Stimulated activated naive B cell treated with anti-CD40 and anti-IgM and Interleukin-4, amounts not matched to agents 10 μg/mL and 1 μg/mL and 100 μg/mL, for 72 hours (primary cell): ENCODE measurements around the gene NUCB2.

Experiments used
- ATAC-seq, 2 donors: fragments of 150-1000 bp; cut with Tn5 transposase; replicated peaks; 2 replicates each; pipeline ENCODE4 v1.10.0; 2021; ENCODE audit warnings: moderate library complexity in 1 of 2
- DNase-seq: peaks from one replicate; pipeline ENCODE4 v3.0.0; 2021
- H3K27ac Mint-ChIP-seq: one replicate; pipeline ENCODE4 v1.8.0; 2022; ENCODE audit warnings: mild to moderate bottlenecking, mixed read lengths
- H3K27me3 Mint-ChIP-seq, 2 donors: one replicate each; pipeline ENCODE4 v1.8.0; 2022; ENCODE audit warnings: mixed read lengths in 2 of 2
- H3K36me3 Mint-ChIP-seq, 2 donors: one replicate each; pipeline ENCODE4 v1.8.0; 2022; ENCODE audit warnings: mixed read lengths in 2 of 2, mild to moderate bottlenecking in 1 of 2
- H3K4me1 Mint-ChIP-seq, 2 donors: one replicate each; pipeline ENCODE4 v1.8.0; 2022; ENCODE audit warnings: mixed read lengths in 2 of 2, mild to moderate bottlenecking in 1 of 2
- H3K4me3 Mint-ChIP-seq, 2 donors: one replicate each; pipeline ENCODE4 v1.8.0; 2022; ENCODE audit warnings: mild to moderate bottlenecking in 2 of 2, mixed read lengths in 2 of 2, moderate library complexity in 1 of 2
- H3K9me3 Mint-ChIP-seq, 2 donors: one replicate each; pipeline ENCODE4 v1.8.0; 2022; ENCODE audit warnings: mixed read lengths in 2 of 2, mild to moderate bottlenecking in 1 of 2

NUCB2 gene

GRCh38 chr11:17333799-17334586, 57.5 kb downstream of the NUCB2 start:
- H3K27ac Mint-ChIP-seq: no peak overlapping the region
- no peak for ATAC-seq
- no peak for DNase-seq
- H3K4me3 Mint-ChIP-seq: no peak overlapping the region
- H3K4me1 Mint-ChIP-seq: no peaks in the 10 kb centered on the region
- H3K27me3 Mint-ChIP-seq: no peaks in the 10 kb centered on the region
- H3K9me3 Mint-ChIP-seq: no peaks in the 10 kb centered on the region
- no peaks in the 10 kb centered on the region for H3K36me3 Mint-ChIP-seq

DNA sequence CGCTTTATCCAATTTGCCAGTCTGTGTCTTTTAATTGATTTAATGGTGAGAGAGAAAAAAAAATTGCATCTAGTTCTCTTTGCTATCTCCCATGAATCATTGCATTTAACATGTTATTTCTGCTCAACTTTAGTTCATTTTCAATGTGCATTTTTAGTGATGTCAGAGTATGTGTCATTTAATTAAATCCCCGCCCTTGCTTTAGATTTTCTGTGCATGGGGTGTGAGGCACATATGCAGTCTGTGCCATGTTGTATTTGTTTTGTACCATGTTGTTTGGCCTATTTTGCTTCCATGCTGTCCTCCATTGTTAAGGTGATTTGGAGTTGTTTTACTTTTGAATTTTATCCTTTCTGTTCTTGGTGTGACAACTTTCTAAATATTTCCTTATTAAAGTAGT, 66.7 kb downstream of the NUCB2 start:
- no peak for DNase-seq
- Mint-ChIP-seq H3K27me3 (no peaks in the 10 kb centered on the region), H3K4me1 (peaks cover 0 to 9% of the 10 kb centered on the region in 2 donors), H3K4me3 (no peak overlapping the region), H3K27ac (no peak overlapping the region), H3K9me3 (no peaks in the 10 kb centered on the region), H3K36me3 (no peaks in the 10 kb centered on the region)
- no peak for ATAC-seq

- Mint-ChIP-seq H3K27me3 (no peaks in the 10 kb centered on the region), H3K36me3 (no peaks in the 10 kb centered on the region), H3K27ac (no peak overlapping the region), H3K9me3 (no peaks in the 10 kb centered on the region), H3K4me3 (no peak overlapping the region), H3K4me1 (peaks cover 0 to 9% of the 10 kb centered on the region in 2 donors)
- ATAC-seq (peak; percentile 52 to 86), DNase-seq (no peak)
Observed at GRCh38 chr11:17343907-17344306, 67.4 kb downstream of the NUCB2 start.

DNA sequence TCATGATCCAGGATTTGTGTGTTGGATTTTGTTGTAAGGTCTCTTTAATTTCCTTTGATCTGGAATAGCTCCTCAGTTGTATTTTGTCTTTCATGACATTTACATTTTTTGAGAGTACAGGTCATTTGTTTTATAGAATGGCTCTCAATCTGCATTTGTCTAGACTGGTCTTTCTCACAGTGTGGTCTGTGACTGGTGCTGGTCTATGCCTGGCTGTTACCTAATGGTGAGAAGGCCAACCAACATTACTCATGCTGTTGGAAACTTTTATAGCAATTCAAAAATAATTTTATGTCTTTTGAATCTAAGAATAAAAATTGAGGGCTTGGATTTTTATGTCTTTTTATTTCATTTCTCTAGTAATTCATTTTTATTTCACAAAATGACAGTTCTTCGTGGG, 71.1 kb downstream of the NUCB2 start:
- peaks cover 5 to 23% of the 10 kb centered on the region in 2 donors for H3K4me1 Mint-ChIP-seq
- no peaks in the 10 kb centered on the region for H3K36me3 Mint-ChIP-seq
- peaks cover 7 to 9% of the 10 kb centered on the region in 2 donors for H3K27me3 Mint-ChIP-seq
- no peak overlapping the region for H3K27ac Mint-ChIP-seq
- no peaks in the 10 kb centered on the region for H3K9me3 Mint-ChIP-seq
- DNase-seq (no peak), ATAC-seq (no peak)
- H3K4me3 Mint-ChIP-seq: no peak overlapping the region

DNA sequence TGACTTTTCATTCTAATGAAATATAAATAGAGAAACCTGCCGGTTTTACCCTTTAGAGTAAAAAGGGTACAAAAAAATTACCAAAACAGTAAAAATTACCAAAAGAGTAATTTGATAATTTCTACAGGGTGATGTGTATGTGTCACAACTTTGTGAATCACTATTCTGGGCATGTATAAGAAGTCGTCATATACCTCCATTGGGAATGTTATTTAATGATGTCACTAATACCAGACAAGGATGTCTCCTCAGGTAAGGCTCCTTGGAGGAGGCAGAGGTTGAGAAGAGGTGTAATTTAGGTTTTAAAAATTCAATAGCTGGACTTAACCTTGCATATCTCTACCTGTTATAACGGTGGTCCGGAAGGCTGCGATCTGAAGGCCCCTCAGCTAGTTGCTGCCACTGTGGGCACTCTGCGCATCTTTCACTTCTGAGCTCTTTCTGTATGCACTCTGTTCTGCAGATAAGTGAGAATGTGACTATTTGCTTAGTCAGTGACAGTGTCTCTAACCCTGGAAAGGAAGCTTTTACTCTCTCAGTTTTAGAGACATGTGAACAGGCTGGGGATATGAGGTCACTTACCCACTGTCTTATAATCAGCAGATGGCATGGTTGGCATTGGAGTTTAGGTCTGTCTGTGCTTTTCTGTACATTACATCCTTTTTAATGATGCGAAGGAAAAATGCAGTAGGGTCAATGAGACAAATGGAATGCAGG, 74.1 kb downstream of the NUCB2 start:
- H3K36me3 Mint-ChIP-seq: no peaks in the 10 kb centered on the region
- no peaks in the 10 kb centered on the region for H3K9me3 Mint-ChIP-seq
- no peak for ATAC-seq

GRCh38 chr11:17351172-17351509, 74.6 kb downstream of the NUCB2 start:
- peaks cover 7 to 9% of the 10 kb centered on the region in 2 donors for H3K27me3 Mint-ChIP-seq
- H3K4me3 Mint-ChIP-seq: peak overlapping the region; percentile 84 to 88
- peaks cover 9 to 39% of the 10 kb centered on the region in 2 donors for H3K4me1 Mint-ChIP-seq
- H3K9me3 Mint-ChIP-seq: no peaks in the 10 kb centered on the region
- DNase-seq (no peak), ATAC-seq (no peak)
- peak overlapping the region; percentile 87 for H3K27ac Mint-ChIP-seq
- no peaks in the 10 kb centered on the region for H3K36me3 Mint-ChIP-seq

More for the DNA sequence above, 74.1 kb downstream of the NUCB2 start:
- H3K27ac Mint-ChIP-seq: no peak overlapping the region
- peaks cover 7 to 9% of the 10 kb centered on the region in 2 donors for H3K27me3 Mint-ChIP-seq
- peaks cover 9 to 39% of the 10 kb centered on the region in 2 donors for H3K4me1 Mint-ChIP-seq
- H3K4me3 Mint-ChIP-seq: peak overlapping the region; percentile 84 to 88
- DNase-seq: no peak

- Mint-ChIP-seq H3K9me3 (no peaks in the 10 kb centered on the region), H3K27ac (peak within 1 kb of the TSS; percentile 87), H3K36me3 (peaks cover 4 to 5% of the 10 kb centered on the region in 2 donors), H3K4me3 (peak within 1 kb of the TSS; percentile 84 to 88), H3K4me1 (peaks cover 9 to 39% of the 10 kb centered on the region in 2 donors), H3K27me3 (peaks cover 7 to 9% of the 10 kb centered on the region in 2 donors)
- peak; percentile 54 for ATAC-seq
- peak; percentile 38 for DNase-seq
Observed at GRCh38 chr11:17351510-17352176, 75.1 kb downstream of the NUCB2 start, which contains the start of gene NCR3LG1. Gene NCR3LG1, plus strand, starts transcription at chr11:17351800. Its CDS starts 170 bp downstream, at chr11:17351970.

DNA sequence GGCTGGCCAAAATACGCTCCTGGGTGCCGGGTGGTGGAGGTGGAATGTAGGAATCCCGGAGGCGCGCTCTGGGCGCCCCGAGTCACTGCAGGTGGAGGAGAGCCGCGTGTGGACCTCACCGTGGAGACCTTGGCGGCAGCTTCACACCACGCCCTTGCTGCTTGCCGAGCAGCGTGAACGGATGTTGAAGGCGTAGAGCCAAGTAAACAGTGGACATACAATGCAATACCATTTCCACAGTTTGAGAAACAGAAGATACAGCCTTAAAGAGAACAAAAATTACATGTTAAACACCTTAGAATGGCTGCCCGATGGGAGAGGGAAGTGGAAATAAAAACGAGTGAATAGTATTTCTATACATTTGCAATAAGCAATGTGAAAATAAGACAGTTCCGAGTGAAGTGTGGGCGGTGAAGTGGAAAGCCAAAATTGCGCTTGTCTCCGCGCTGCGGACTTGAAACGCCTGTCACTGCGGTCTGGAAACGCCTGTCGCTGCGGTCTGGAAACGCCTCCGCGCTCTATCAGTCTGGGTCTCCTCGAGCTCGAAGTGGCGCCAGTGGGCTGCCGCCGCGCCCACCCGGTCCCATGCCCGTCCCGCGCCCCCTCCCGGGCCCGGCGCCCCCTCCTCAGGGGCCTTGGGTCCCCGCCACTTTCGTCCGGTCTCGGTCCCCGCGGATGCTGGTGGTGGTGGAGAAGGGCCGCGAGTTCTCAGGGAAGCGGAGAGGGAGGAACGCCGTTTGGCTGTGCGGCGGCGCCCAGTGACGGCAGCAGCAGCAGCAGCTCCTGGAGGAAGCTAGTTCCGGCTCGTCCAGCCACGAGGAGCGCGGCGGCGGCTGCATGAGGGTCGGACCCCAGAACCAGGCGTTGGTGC, 76.6 kb downstream of the NUCB2 start:
- Mint-ChIP-seq H3K9me3 (no peaks in the 10 kb centered on the region), H3K27ac (peak overlapping the region; percentile 75), H3K27me3 (peaks cover 7 to 9% of the 10 kb centered on the region in 2 donors), H3K36me3 (peaks cover 5 to 6% of the 10 kb centered on the region in 2 donors), H3K4me1 (peaks cover 9 to 39% of the 10 kb centered on the region in 2 donors), H3K4me3 (peak overlapping the region; percentile 84 to 88)
- ATAC-seq: peak; percentile 66 to 68
- peak; percentile 40 for DNase-seq

DNA sequence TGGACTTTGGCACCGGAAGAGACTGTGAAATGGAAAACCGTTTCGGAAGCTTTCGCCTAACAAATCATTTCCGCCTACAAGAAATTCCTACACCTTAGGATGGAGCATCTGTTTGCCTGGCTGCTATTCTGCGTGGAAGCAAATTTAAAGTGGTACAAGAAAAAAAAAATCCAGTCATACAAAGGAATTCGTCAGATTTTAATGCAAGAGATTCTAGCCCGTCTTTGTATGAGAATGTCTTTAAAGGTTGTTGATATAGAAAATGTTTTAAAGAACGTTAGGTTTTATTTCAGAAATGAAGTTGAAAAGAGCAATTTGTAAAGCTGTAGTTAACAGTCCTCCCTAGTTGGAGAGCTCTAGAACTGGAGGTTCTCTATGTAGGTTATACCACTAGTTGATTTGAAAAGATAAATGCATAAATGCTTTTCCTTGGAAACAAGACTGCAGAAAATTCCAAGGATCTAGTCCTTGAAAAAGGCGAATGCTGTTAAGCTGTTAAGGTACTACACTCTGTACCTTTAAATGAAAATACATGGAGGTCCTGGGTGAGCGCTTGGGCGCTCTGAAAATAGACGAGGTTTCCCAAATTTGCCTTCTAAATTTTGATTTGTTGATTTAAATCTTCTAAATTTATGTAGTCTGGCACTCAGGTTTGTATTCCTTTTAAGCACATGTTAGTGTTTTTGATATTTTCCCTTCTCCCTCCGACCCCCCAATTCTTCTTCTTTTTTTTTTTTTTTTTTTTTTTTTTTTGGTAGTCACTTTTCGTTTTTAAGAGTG, 77.5 kb downstream of the NUCB2 start:
- Mint-ChIP-seq H3K4me1 (peaks cover 9 to 39% of the 10 kb centered on the region in 2 donors), H3K27me3 (peaks cover 7 to 9% of the 10 kb centered on the region in 2 donors), H3K9me3 (no peaks in the 10 kb centered on the region), H3K27ac (peak overlapping the region; percentile 75), H3K4me3 (peak overlapping the region; percentile 84 to 88), H3K36me3 (peaks cover 5 to 7% of the 10 kb centered on the region in 2 donors)
- DNase-seq: no peak
- ATAC-seq: no peak

- Mint-ChIP-seq H3K4me1 (peaks cover 9 to 39% of the 10 kb centered on the region in 2 donors), H3K36me3 (peaks cover 5 to 8% of the 10 kb centered on the region in 2 donors), H3K27me3 (peaks cover 7 to 9% of the 10 kb centered on the region in 2 donors), H3K9me3 (no peaks in the 10 kb centered on the region), H3K4me3 (peak overlapping the region in 1 of 2 donors; percentile 84), H3K27ac (no peak overlapping the region)
- ATAC-seq (peak; percentile 55 to 57), DNase-seq (peak; percentile 66)
Observed at GRCh38 chr11:17354601-17354991, 78.1 kb downstream of the NUCB2 start.

GRCh38 chr11:17366495-17366894, 90.0 kb downstream of the NUCB2 start:
- ATAC-seq: no peak
- Mint-ChIP-seq H3K27me3 (no peaks in the 10 kb centered on the region), H3K36me3 (peaks cover 52 to 57% of the 10 kb centered on the region in 2 donors), H3K9me3 (peaks cover 18 to 27% of the 10 kb centered on the region in 2 donors), H3K4me3 (no peak overlapping the region), H3K27ac (no peak overlapping the region), H3K4me1 (no peaks in the 10 kb centered on the region)
- no peak for DNase-seq

- peaks cover 26 to 40% of the 10 kb centered on the region in 2 donors for H3K9me3 Mint-ChIP-seq
- ATAC-seq: no peak
- H3K27ac Mint-ChIP-seq: no peak overlapping the region
- no peaks in the 10 kb centered on the region for H3K4me1 Mint-ChIP-seq
- no peak overlapping the region for H3K4me3 Mint-ChIP-seq
- peaks cover 66 to 68% of the 10 kb centered on the region in 2 donors for H3K36me3 Mint-ChIP-seq
- H3K27me3 Mint-ChIP-seq: no peaks in the 10 kb centered on the region
- no peak for DNase-seq
Observed at GRCh38 chr11:17368551-17368950, 92.0 kb downstream of the NUCB2 start.

DNA sequence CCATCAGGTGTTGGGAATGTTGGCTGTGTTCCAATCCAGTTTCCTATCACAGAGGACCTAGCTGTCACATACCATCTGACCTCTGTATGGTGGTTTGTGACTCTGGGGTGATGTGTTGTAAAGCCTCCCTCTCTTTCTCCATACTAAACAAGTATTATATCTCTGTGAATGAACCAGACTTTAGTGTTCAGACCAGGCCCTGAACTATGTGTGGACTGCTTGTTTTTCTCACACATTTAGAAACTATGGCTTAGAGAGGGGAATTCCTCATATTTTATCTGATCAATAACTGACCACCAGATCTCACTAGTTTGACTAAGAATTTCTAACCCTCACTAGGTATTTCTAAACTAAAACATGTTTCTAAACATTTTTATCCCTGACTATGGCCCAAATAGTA, 92.6 kb downstream of the NUCB2 start:
- Mint-ChIP-seq H3K36me3 (peaks cover 67 to 69% of the 10 kb centered on the region in 2 donors), H3K27me3 (no peaks in the 10 kb centered on the region), H3K4me3 (no peak overlapping the region), H3K4me1 (no peaks in the 10 kb centered on the region), H3K9me3 (peaks cover 28 to 40% of the 10 kb centered on the region in 2 donors), H3K27ac (no peak overlapping the region)
- no peak for DNase-seq
- ATAC-seq: no peak
